NB4 (cell line): ENCODE measurements around the gene C16orf92.

Experiments used
- DNase-seq: peaks from one replicate; pipeline ENCODE4 v3.0.0; 2010; ENCODE audit warnings: low read depth
- H3K4me3 ChIP-seq: one replicate; pipeline ENCODE4 v1.5.1; 2011; ENCODE audit warnings: mild to moderate bottlenecking, low read depth, low read length, moderate library complexity
- CTCF ChIP-seq: IDR thresholded peaks from one replicate; pipeline ENCODE4 v1.5.1; 2012; ENCODE audit warnings: low read depth, low read length
- MAX ChIP-seq: IDR thresholded peaks from 2 replicates; pipeline ENCODE4 v1.6.1; 2011; ENCODE audit warnings: low read depth, low read length
- MYC ChIP-seq: IDR thresholded peaks from 2 replicates; pipeline ENCODE4 v1.6.1; 2011; ENCODE audit warnings: low read depth, low read length
- POLR2A ChIP-seq: IDR thresholded peaks from 2 replicates; pipeline ENCODE4 v1.6.1; 2011; ENCODE audit warnings: mild to moderate bottlenecking; ENCODE audit not compliant: insufficient read length; ENCODE audit errors: extremely low read depth

The C16orf92 gene

GRCh38 chr16:30030011-30030685 is 7.2 kb downstream of the C16orf92 start:
- H3K4me3 ChIP-seq: no peak overlapping the region
- DNase-seq: no peak
- no peak for TF ChIP-seq MAX
- TF ChIP-seq MYC: no peak
- TF ChIP-seq POLR2A: no peak
- TF ChIP-seq CTCF: no peak

GRCh38 chr16:30030841-30031413 is 7.9 kb downstream of the C16orf92 start, which contains the start of gene TLCD3B:
Gene TLCD3B (minus strand): TSS chr16:30031271. CDS start chr16:30030527, 744 bp downstream.
- no peak within 1 kb of the TSS for H3K4me3 ChIP-seq
- no peak for TF ChIP-seq POLR2A
- no peak for TF ChIP-seq MYC
- no peak for TF ChIP-seq MAX
- TF ChIP-seq CTCF: no peak
- no peak for DNase-seq

GRCh38 chr16:30031477-30031918 is 8.5 kb downstream of the C16orf92 start:
- DNase-seq: no peak
- no peak overlapping the region for H3K4me3 ChIP-seq
- TF ChIP-seq MAX (no peak), CTCF (no peak), MYC (no peak), POLR2A (no peak)

GRCh38 chr16:30032083-30032819 is 9.3 kb downstream of the C16orf92 start:
- DNase-seq: peak; percentile 87
- no peak overlapping the region for H3K4me3 ChIP-seq
- TF ChIP-seq MYC: no peak
- peak; percentile 74 for TF ChIP-seq CTCF

GRCh38 chr16:30033270-30033669 is 10.3 kb downstream of the C16orf92 start:
- peak; percentile 20 for DNase-seq
- no peak for TF ChIP-seq MYC
- no peak for TF ChIP-seq POLR2A
- TF ChIP-seq MAX: no peak
- TF ChIP-seq CTCF: no peak
- no peak overlapping the region for H3K4me3 ChIP-seq
